Measurements from ENCODE around the gene KRTAP9-8.

KRTAP9-8 gene

GRCh38 chr17:41211845-41212466 lies 25.8 kb upstream of the KRTAP9-8 start:
- no peak for DNase-seq (ENCODE audit: low read depth in 1 of 2, low spot score in 1 of 2)
- no peak for TF ChIP-seq CTCF (IDR thresholded peaks at IDR 0.05; ENCODE audit: insufficient read depth, low read length)
- TF ChIP-seq GABPA (IDR thresholded peaks at IDR 0.05; ENCODE audit: low read depth), result no peak
- no peak for TF ChIP-seq SPI1 (IDR thresholded peaks at IDR 0.05; ENCODE audit: borderline replicate concordance, low read depth)
- TF ChIP-seq REST (IDR thresholded peaks at IDR 0.05; ENCODE audit: insufficient replicate concordance, low read depth), result no peak
- no peak for TF ChIP-seq POLR2AphosphoS5 (IDR thresholded peaks at IDR 0.05; ENCODE audit: low read depth)
- H3K27ac ChIP-seq (replicated peaks), result no peak overlapping the region

GRCh38 chr17:41212524-41213169 lies 25.2 kb upstream of the KRTAP9-8 start:
- peaks cover 3% of the 10 kb centered on the region for H3K27me3 ChIP-seq (ENCODE audit: insufficient read depth, poor library complexity, severe bottlenecking)
- H3K27ac ChIP-seq (replicated peaks), result no peak overlapping the region
- TF ChIP-seq SPI1 (IDR thresholded peaks at IDR 0.05; ENCODE audit: borderline replicate concordance, low read depth), result no peak
- no peak for TF ChIP-seq POLR2AphosphoS5 (IDR thresholded peaks at IDR 0.05; ENCODE audit: low read depth)
- TF ChIP-seq REST (IDR thresholded peaks at IDR 0.05; ENCODE audit: insufficient replicate concordance, low read depth), result no peak
- no peak for TF ChIP-seq CTCF (IDR thresholded peaks at IDR 0.05; ENCODE audit: insufficient read depth, low read length)
- TF ChIP-seq GABPA (IDR thresholded peaks at IDR 0.05; ENCODE audit: low read depth), result no peak
- no peak for DNase-seq (ENCODE audit: low read depth in 1 of 2, low spot score in 1 of 2)
- H3K4me3 ChIP-seq (replicated peaks; ENCODE audit: insufficient read depth, low read length), result no peak overlapping the region

More at GRCh38 chr17:41211845-41212466, 25.8 kb upstream of the KRTAP9-8 start:
- peaks cover 7% of the 10 kb centered on the region for H3K27me3 ChIP-seq (ENCODE audit: insufficient read depth, poor library complexity, severe bottlenecking)
- no peak overlapping the region for H3K4me3 ChIP-seq (replicated peaks; ENCODE audit: insufficient read depth, low read length)

- H3K27me3 ChIP-seq (ENCODE audit: insufficient read depth, poor library complexity, severe bottlenecking), result no peaks in the 10 kb centered on the region
- no peak for TF ChIP-seq REST (IDR thresholded peaks at IDR 0.05; ENCODE audit: insufficient replicate concordance, low read depth)
- TF ChIP-seq GABPA (IDR thresholded peaks at IDR 0.05; ENCODE audit: low read depth), result no peak
- no peak for TF ChIP-seq CTCF (IDR thresholded peaks at IDR 0.05; ENCODE audit: insufficient read depth, low read length)
- no peak for TF ChIP-seq POLR2AphosphoS5 (IDR thresholded peaks at IDR 0.05; ENCODE audit: low read depth)
- no peak for TF ChIP-seq SPI1 (IDR thresholded peaks at IDR 0.05; ENCODE audit: borderline replicate concordance, low read depth)
Observed at GRCh38 chr17:41215681-41216080, 22.1 kb upstream of the KRTAP9-8 start.

More at GRCh38 chr17:41215681-41216080, 22.1 kb upstream of the KRTAP9-8 start:
- H3K27ac ChIP-seq (replicated peaks), result no peak overlapping the region
- no peak for DNase-seq (ENCODE audit: low read depth in 1 of 2, low spot score in 1 of 2)
- no peak overlapping the region for H3K4me3 ChIP-seq (replicated peaks; ENCODE audit: insufficient read depth, low read length)
